Retinal pigment epithelial cell (primary cell): Measurements from ENCODE around the gene STAU1.

Experiments
- DNase-seq: peaks from one replicate; pipeline ENCODE4 v3.0.0-alpha.2; 2010; ENCODE audit warnings: low read depth
- H3K4me3 ChIP-seq: 2 replicates; pipeline ENCODE4 v1.5.1; 2011; ENCODE audit warnings: mild to moderate bottlenecking, low read length, control low read depth, moderate library complexity
- CTCF ChIP-seq: conservative IDR thresholded peaks from 2 replicates; pipeline ENCODE4 v1.5.1; 2011; ENCODE audit warnings: low read depth, low read length, control low read depth, inconsistent platforms

Gene STAU1

GRCh38 chr20:49165611-49166010 lies 22.5 kb downstream of the STAU1 start:
- no peak overlapping the region for H3K4me3 ChIP-seq
- no peak for TF ChIP-seq CTCF
- no peak for DNase-seq

GRCh38 chr20:49163696-49164095 lies 24.4 kb downstream of the STAU1 start:
- H3K4me3 ChIP-seq, result no peak overlapping the region
- TF ChIP-seq CTCF, result no peak
- DNase-seq, result no peak

- no peak for DNase-seq
- no peak for TF ChIP-seq CTCF
- H3K4me3 ChIP-seq, result no peak overlapping the region
These were observed 26.5 kb downstream of the STAU1 start for GRCh38 chr20:49161428-49162152.

GRCh38 chr20:49160057-49160929 lies 27.8 kb downstream of the STAU1 start:
- H3K4me3 ChIP-seq, result no peak overlapping the region
- no peak for DNase-seq
- TF ChIP-seq CTCF, result no peak

- DNase-seq, result no peak
- H3K4me3 ChIP-seq, result no peak overlapping the region
- TF ChIP-seq CTCF, result no peak
These were observed 31.0 kb downstream of the STAU1 start for GRCh38 chr20:49157146-49157545.

GRCh38 chr20:49156481-49156880 lies 31.7 kb downstream of the STAU1 start:
- no peak for DNase-seq
- no peak for TF ChIP-seq CTCF
- no peak overlapping the region for H3K4me3 ChIP-seq
